Kidney capillary endothelial cell (primary cell): Measurements from ENCODE around the gene UBN1.

ENCODE experiments used
- DNase-seq: peaks from one replicate; pipeline ENCODE4 v3.0.0-alpha.2; 2018; ENCODE audit warnings: low spot score

UBN1 gene

GRCh38 chr16:4862639-4863038 lies 15.4 kb downstream of the UBN1 start:
- DNase-seq: no peak

- no peak for DNase-seq
Observed at GRCh38 chr16:4864728-4865127, 17.4 kb downstream of the UBN1 start.

GRCh38 chr16:4865231-4865860 lies 18.1 kb downstream of the UBN1 start:
- DNase-seq: no peak

GRCh38 chr16:4866586-4866985 lies 19.3 kb downstream of the UBN1 start:
- no peak for DNase-seq

- no peak for DNase-seq
Observed at GRCh38 chr16:4868026-4868425, 20.7 kb downstream of the UBN1 start.

- no peak for DNase-seq
Observed at GRCh38 chr16:4868535-4868934, 21.3 kb downstream of the UBN1 start.

GRCh38 chr16:4869147-4869805 lies 22.0 kb downstream of the UBN1 start:
- no peak for DNase-seq

GRCh38 chr16:4870138-4870671 lies 22.9 kb downstream of the UBN1 start:
- DNase-seq: no peak

- DNase-seq: no peak
Observed at GRCh38 chr16:4871071-4871470, 23.8 kb downstream of the UBN1 start.

GRCh38 chr16:4873091-4873490 lies 25.8 kb downstream of the UBN1 start:
- DNase-seq: no peak

- DNase-seq: no peak
Observed at GRCh38 chr16:4874666-4875065, 27.4 kb downstream of the UBN1 start.

- no peak for DNase-seq
Observed at GRCh38 chr16:4876646-4877379, 29.5 kb downstream of the UBN1 start.

- DNase-seq: no peak
Observed at GRCh38 chr16:4877380-4877685, 30.1 kb downstream of the UBN1 start.

GRCh38 chr16:4879049-4879448 lies 31.8 kb downstream of the UBN1 start:
- no peak for DNase-seq

- no peak for DNase-seq
Observed at GRCh38 chr16:4880006-4880580, 32.8 kb downstream of the UBN1 start.

- DNase-seq: peak; percentile 4
Observed at GRCh38 chr16:4882000-4882632, 34.8 kb downstream of the UBN1 start.

GRCh38 chr16:4882633-4883285 lies 35.5 kb downstream of the UBN1 start:
- DNase-seq: peak; percentile 3

- DNase-seq: no peak
Observed at GRCh38 chr16:4883501-4883900, 36.2 kb downstream of the UBN1 start.

GRCh38 chr16:4884209-4884608 lies 36.9 kb downstream of the UBN1 start:
- no peak for DNase-seq

GRCh38 chr16:4884972-4885874 lies 37.9 kb downstream of the UBN1 start:
- DNase-seq: no peak

GRCh38 chr16:4886151-4886550 lies 38.9 kb downstream of the UBN1 start:
- no peak for DNase-seq
